GM21528 (cell line): ENCODE results near the gene SLAMF9.
A peak's percentile ranks its signal among the peaks of the same experiment; 100 is the strongest.

Experiments
- ATAC-seq: cut with Tn5 transposase; IDR thresholded peaks from one replicate; pipeline ENCODE4 v1.9.1; 2021; ENCODE audit warnings: mild to moderate bottlenecking, moderate library complexity; ENCODE audit not compliant: unreplicated experiment, low FRiP score

Gene SLAMF9

DNA sequence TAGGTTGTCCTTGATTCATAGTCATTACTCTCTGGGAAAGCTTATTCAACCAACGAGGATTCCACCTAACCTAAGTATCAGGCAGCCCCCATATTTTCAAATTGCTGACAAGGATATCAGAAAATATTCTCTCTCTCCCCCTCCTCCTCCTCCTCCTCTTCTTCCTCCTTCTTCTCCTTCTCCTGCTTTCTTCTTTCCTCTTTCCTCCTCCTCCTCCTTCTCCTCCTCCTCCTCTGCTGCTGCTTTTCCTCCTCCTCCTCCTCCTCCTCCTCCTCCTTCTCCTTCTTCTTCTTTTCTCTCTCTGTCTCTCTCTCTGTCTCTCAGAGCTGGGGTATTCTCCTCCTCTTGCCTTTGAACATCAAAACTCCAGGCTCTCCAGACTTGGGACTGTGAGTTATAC is 6.1 kb downstream of the SLAMF9 start:
- no peak for ATAC-seq

DNA sequence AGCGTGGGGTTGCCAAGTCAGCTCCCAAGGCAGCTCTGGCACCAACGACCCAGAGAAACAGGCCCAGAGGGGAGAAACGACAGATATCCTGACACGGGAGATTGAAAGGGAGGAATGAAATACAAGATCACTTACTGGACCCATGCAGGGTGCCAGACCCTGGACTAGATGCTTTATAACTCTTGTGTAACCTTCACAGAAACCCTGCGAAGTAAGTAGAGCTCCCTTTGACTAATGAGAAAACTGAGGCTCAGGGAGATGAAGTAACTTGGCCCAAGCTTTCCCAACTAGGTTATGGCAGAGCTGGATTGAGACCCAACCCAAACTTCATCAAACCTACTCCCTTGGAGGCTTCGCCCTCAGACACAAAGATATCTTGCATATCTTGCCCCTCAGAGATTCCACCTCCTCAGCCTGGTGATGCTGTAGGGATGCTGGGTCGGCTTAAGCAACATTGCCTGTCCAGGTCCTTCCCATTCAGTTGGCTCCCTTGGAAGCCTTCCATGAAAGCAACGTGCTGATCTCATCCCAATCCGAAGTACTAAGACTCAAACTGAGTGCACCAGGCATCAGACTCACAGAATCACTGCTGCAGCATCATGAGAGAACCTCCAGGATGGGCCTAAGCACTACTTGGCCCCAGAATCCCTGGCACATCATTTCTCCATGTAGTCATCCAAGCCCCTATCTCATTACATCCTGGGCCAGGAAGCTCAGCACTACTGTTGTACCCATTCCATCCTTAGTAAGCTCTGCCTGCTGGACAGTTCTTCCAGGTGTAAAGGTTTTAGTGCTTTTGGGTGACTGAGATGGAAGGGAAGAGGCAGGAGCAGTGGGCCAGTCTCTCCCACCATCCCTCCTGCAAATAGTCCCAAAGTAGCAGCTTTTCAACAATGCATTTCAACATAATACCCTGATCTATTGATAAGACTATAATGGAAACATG is 7.5 kb downstream of the SLAMF9 start:
- ATAC-seq, result no peak

- peak; percentile 46 for ATAC-seq
These were observed 8.4 kb downstream of the SLAMF9 start, which contains the start of gene IGSF9 for GRCh38 chr1:159945483-159946241. TSS of gene IGSF9 (minus strand) at chr1:159945613. CDS start at chr1:159943454, 2,159 bp downstream.

DNA sequence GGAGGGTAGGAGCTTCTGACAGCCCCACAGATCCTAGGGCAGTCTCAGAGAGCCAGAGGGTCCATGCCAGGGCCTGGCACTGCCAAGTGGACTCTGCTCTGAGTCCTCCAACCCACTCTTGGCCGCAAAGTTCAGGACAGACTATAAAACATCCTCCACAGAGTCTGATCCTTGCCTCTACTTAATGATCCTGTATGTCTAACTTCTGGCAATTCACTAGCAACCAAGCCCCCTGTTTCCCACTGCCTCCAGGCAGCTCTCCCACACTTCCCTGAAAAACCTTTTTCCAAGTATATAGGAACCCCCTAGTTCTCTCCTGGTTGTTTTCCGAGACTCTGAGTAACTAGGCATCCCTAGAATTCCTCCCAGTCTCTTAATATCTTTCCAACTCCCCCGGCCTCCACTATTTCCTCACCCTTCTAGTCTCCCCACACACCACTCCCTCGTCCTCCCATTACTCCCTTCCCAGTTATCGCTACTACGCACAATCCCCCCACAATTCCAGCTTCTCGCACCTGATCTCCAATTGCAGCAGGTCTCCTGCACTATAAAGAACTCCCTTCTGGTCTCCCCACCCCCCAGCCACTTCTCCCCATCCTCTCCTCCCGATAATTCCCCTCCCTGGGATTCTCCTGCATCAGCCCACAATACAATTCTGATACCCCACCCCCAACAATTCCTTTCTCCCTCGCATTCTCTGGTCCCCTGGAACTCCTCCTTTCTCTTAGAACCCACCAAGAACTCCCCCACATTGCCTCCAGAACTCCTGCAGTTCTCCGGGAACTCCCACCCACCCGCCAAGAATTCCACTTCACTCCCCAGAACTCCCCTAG is 9.2 kb downstream of the SLAMF9 start:
- ATAC-seq, result no peak

GRCh38 chr1:159943908-159944622 is 10.0 kb downstream of the SLAMF9 start:
- ATAC-seq, result no peak

GRCh38 chr1:159943278-159943640 is 10.8 kb downstream of the SLAMF9 start:
- no peak for ATAC-seq

DNA sequence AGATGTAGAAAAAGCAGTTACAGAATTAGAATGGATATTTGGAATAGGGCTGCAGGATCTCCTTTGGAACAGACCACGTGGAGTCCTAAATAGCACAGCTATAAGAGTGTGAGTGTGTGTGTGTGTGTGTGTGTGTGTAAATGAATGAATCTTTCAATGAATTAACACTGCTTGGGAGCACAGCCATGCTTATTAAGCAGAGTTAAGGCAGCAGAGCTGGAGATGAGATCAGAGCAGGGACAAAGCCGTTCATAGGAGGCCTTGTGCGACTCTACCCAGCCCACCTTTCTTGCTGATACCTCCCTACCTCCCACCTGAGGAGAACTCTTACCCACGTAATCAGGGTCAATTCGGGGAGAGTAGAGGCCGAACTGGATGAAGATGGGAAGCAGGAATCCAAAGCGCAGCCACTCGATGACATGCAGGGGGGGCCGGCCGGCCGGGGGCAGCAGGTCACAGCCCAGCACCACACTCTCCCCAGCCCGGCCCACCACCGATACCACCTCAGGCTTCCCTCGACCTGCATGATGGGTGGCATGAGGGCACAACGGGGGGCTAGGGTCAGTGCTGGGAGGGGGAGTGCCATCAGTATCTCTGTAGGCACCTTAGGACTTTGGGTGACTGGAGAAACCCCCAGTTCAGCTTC is 11.3 kb downstream of the SLAMF9 start:
- no peak for ATAC-seq

DNA sequence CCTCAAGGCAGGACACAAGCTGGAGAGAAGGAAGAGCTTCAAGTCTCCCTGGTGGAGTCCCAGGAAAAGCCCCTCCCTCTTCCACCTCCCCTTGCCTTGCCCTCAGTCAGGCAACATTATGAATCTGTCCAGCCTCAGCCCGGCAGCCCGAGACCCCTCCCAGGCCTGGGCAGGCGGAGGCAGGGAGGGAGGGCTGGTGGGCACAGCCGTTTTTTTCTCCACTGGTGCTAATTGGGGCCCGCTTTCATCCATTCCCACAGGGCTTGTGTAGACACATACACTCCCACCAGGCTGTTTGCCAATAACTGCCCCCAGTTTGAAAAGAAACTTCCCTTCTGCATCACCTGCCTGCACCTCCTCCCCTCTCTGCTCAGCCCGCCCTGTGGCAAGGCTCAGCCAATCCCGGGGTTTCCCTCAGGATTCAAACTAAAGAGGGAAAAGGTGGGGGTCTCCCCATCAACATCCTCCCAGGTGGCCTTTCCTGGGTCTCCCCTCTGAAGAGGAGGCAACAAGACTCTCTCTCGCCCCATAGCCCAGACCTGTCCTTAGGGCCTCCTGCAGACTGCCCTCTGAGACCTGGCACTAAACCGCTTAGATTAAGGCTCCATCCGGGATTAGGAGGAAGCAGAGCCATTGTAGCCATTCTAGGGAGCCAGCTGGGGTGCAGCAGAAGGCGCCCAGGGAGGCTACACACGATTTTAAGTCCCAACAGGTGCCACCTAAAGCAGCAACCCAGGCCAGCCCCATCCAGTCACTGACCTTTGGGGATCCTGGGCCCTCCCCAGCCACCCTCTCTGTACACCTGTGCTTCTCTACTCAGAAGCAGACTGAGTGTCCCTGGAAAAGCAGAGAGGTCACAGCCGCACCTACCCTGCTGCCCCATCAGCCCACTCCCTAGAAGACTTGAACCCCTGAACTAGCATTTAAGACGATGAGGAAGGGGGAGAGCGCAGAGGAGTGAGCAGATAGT is 12.2 kb downstream of the SLAMF9 start:
- no peak for ATAC-seq

DNA sequence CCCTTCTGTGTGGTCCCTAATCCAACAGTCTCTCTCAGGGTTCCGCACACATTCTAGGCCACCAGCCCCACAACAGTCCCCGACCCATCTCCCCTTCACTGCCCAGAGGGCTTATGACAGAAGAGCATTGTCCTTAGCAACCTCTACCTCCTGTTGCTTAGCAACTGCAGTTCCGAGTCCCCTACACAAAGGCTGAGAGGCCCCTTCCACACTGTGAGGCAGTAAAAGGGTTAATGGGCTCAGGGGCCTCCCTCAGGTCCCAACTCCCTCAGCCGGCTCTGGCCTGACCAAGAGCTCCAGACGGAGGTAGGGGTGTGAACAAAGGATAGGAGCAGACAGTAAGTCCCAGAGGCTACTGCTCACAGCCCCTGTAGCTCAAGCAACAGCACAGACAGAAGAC is 12.9 kb downstream of the SLAMF9 start:
- no peak for ATAC-seq

GRCh38 chr1:159940006-159940620 is 13.9 kb downstream of the SLAMF9 start:
- ATAC-seq, result no peak

GRCh38 chr1:159939678-159940002 is 14.4 kb downstream of the SLAMF9 start:
- ATAC-seq, result no peak

GRCh38 chr1:159938905-159939677 is 14.9 kb downstream of the SLAMF9 start:
- no peak for ATAC-seq

DNA sequence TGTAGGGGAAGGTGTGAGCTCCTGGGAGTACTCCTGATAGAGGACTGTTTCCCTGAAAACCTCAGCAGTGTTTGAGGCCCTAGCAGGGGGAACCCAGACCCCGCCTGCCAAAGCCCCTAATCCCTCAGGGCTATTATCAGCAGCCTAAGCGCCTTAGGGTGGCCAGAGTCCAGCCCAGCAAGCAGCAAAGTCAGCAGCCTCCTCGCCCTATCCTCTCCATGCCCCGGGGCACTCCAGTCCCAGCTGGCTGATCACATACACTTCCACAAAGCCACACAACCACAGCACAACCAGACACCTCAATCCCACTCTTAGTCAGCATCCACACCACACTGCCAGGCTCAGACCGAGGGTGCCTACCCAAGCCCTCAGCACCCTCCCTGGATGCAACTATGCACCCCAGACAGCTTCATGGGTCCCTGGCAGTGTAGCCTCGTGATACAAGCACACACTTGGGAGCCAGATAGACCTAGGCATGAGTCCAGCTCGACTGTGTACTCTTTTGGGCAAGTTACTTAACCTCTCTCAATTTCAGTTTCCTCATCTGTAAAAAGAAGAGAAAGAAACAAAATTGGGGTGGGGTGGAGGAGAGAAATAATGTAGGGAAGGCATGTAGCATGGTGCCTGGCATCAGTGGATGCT is 15.7 kb downstream of the SLAMF9 start:
- ATAC-seq, result no peak

DNA sequence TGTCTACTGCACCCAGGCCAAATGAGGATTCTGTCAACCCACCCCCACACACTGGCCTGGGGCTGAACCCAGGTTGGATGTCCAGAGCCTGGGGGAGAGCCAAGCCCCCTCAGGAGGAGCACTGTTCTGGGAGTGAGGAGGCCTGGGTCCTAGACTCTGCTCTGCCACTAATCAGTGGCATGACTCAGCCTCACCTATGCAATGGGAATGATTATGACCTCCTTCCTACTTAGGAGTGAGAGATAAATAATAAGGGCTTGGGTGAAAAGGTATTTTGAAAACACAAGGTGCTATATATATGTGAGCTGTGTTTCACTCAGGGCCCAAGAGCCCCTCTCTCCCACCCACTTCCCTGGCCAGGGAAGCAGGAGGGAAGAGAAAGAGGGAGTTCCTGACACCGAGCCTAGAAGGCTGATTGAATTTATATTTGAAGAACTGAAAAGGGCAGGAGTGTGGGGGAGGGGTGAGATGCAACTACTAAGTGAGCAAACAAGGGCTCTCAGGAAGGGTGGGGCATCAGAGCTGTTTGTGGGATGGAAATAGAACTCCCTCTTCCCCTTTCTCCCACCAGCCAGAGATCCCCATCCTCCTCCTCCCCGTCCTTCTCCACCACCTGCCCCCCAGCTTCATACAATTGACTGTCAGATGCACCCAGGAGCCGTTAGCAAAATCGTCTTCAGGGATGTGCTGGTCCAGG is 16.8 kb downstream of the SLAMF9 start:
- ATAC-seq, result no peak

- ATAC-seq, result no peak
These were observed 17.6 kb downstream of the SLAMF9 start for GRCh38 chr1:159936273-159936904.

DNA sequence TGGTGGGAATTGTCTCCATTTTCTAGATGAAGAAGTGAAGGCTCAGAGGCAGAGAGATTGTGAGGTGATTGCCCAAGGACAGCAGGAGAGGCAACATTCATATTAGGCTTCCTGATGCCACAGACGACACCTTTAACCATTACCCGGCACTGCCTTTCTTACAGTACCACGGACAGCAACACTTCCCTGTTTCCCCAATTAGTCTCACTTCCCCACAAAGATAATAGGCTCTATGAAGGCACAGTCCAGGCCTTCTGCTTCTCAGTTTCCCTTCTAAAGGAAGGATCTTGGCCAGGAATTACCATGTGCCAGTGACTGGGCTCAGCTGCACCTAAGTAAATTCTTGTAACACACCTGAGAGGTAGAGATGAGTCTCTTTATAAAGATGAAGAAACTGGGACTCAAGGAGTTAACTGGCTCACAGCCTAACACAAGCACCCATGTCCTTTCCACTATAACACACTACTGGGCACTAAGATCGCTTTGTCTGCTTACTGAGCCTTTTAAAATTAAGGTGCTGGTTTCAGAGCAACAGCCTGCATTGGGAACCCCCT is 18.2 kb downstream of the SLAMF9 start:
- ATAC-seq, result no peak
